ENCODE data around the gene IGLL5. TPM values are rescaled to one million over a fixed set of nuclear protein-coding genes. Genes with fewer than 3 reads are reported as not detected.

The IGLL5 gene
- total RNA-seq, 4 donors from 2014 or later: 0.90 to 7.4 (median 2.7) TPM; not detected in 1

DNA sequence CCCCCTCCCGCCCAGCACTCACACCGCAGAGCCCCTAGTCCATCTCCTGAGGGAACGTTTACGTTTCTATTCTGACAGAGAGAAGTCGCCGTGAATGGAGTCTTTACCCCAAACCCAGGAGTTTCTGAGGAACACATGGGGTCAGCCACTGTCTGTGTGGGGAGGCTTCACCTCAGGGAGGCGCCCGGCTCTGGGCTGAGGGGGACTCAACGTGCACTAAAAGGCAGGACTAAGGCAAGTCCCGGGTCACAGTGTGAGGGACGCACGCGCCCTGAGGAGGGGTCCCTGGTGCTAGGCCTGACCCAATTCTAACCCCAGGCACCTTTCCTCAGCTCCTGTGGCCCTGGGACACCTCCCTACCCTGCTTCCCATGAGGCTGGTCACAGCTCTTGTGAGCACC is 32.5 kb upstream of the IGLL5 start:
- intact Hi-C loops (cut with DNase I; ENCODE audit: low total_unique reads): no loop called here
- Histone ChIP-seq H3K36me3 (no peaks in the 10 kb centered on the region), H3K9me3 (no peaks in the 10 kb centered on the region), H3K4me1 (no peaks in the 10 kb centered on the region), H3K27me3 (no peaks in the 10 kb centered on the region), H3K27ac (no peak overlapping the region), H3K4me3 (no peak overlapping the region)
- no peak for DNase-seq
- no peak for TF ChIP-seq POLR2A (IDR thresholded peaks at IDR 0.05)
- TF ChIP-seq, protein P1, sequence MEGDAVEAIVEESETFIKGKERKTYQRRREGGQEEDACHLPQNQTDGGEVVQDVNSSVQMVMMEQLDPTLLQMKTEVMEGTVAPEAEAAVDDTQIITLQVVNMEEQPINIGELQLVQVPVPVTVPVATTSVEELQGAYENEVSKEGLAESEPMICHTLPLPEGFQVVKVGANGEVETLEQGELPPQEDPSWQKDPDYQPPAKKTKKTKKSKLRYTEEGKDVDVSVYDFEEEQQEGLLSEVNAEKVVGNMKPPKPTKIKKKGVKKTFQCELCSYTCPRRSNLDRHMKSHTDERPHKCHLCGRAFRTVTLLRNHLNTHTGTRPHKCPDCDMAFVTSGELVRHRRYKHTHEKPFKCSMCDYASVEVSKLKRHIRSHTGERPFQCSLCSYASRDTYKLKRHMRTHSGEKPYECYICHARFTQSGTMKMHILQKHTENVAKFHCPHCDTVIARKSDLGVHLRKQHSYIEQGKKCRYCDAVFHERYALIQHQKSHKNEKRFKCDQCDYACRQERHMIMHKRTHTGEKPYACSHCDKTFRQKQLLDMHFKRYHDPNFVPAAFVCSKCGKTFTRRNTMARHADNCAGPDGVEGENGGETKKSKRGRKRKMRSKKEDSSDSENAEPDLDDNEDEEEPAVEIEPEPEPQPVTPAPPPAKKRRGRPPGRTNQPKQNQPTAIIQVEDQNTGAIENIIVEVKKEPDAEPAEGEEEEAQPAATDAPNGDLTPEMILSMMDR (IDR thresholded peaks at IDR 0.05): no peak

DNA sequence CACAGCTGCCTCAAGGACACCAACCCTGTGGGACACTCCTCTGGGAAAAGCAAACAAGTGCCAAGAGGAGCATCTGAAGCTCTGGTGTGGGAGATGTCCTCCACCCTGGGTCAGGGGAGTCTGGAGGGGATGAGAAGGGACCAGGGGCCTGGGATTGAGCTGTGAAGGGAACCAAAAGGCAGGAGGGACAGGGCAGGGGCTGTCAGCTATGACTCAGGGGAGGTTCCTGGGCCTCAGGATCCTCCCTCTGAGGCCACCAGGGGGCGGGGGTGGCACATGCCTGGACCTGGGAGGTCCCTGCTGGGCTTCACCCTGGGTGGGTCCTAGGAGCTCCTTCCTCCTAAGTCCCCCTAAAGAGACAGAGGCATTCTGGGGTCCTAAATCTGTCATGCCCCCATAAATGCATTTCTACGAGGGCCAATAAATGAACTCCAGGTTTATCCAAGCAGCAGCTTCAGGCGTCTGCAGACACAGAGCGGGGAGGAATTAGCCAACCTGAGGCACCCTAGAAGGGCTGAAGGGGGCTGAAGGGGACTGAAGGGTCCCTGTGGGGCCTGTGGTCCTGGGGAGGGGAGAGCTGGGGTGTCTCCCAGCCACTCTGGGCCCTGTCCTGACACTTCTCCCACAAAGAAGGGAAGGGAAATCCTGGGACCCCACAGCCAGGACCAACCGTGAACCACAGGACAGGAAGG is 31.9 kb upstream of the IGLL5 start:
- no peak for DNase-seq
- TF ChIP-seq, protein P1 (IDR thresholded peaks at IDR 0.05): no peak
- no peak for TF ChIP-seq POLR2A (IDR thresholded peaks at IDR 0.05)
- Histone ChIP-seq H3K4me3 (no peak overlapping the region), H3K4me1 (no peaks in the 10 kb centered on the region), H3K27me3 (no peaks in the 10 kb centered on the region), H3K36me3 (no peaks in the 10 kb centered on the region), H3K27ac (no peak overlapping the region), H3K9me3 (no peaks in the 10 kb centered on the region)
- intact Hi-C loops (cut with DNase I; ENCODE audit: low total_unique reads): no loop called here

DNA sequence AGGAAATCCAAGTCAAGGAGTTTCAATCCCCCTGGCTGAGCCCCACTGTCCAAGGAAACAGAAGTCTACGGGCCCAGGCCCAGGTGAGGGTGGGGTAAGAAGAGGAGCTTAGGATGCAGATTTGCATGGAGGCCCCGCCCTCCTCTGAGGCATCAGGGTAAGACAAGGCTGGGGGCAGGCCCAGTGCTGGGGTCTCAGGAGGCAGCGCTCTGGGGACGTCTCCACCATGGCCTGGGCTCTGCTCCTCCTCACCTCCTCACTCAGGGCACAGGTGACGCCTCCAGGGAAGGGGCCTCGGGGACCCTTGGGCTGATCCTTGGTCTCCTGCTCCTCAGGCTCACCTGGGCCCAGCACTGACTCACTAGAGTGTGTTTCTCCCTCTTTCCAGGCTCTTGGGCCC is 31.3 kb upstream of the IGLL5 start:
- no peaks in the 10 kb centered on the region for H3K36me3 ChIP-seq
- no peaks in the 10 kb centered on the region for H3K4me1 ChIP-seq
- H3K9me3 ChIP-seq: no peaks in the 10 kb centered on the region
- no peak overlapping the region for H3K4me3 ChIP-seq
- no peak for TF ChIP-seq POLR2A (IDR thresholded peaks at IDR 0.05)
- TF ChIP-seq, protein P1 (IDR thresholded peaks at IDR 0.05): no peak
- intact Hi-C loops (cut with DNase I; ENCODE audit: low total_unique reads): no loop called here
- DNase-seq: no peak
- H3K27me3 ChIP-seq: no peaks in the 10 kb centered on the region
- H3K27ac ChIP-seq: no peak overlapping the region

DNA sequence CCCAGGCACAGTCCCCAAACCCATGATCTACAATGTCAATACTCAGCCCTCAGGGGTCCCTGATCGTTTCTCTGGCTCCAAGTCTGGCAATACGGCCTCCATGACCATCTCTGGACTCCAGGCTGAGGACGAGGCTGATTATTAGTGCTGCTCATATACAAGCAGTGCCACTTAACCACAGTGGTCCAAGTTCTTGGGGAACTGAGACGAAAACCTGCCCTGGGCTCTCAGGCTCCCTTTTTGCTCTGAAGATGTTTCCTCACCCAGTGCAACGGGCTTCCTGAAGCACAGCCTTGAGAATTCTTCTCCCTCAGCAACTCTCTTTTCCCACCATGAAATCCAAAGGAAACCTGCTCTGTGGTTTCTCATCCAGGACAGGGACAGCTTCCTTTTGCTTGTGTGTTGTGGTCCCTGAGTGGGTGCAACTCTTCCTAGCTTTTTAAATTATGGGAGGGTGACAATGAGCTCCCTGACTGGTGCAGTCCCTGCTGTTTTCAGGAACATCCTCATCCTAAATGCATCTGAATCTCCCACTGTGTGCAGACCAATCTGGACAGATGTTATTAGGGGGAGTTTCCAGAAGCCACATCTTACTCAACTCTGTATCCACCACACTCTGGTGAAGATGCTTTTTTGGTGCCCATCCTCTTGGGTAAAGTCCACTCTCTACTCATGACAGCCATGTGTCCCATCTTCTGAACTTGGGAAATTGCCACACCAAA is 30.6 kb upstream of the IGLL5 start:
- TF ChIP-seq POLR2A (IDR thresholded peaks at IDR 0.05): no peak
- TF ChIP-seq, protein P1 (IDR thresholded peaks at IDR 0.05): no peak
- intact Hi-C loops (cut with DNase I; ENCODE audit: low total_unique reads): no loop called here
- Histone ChIP-seq H3K27ac (no peak overlapping the region), H3K9me3 (no peaks in the 10 kb centered on the region), H3K4me3 (no peak overlapping the region), H3K4me1 (no peaks in the 10 kb centered on the region), H3K36me3 (no peaks in the 10 kb centered on the region), H3K27me3 (no peaks in the 10 kb centered on the region)
- no peak for DNase-seq

All from uterus (tissue), 4 donors.